Activated CD4-positive, CD25-positive, alpha-beta regulatory T cell (primary cell): ENCODE measurements around the gene FCN1.
"Not testable (repeated sequence)": the region's sequence is repeated elsewhere in the genome, so short reads cannot be mapped to it uniquely, and the experiment has no call there.

ENCODE experiments used
- DNase-seq, 4 experiments: peaks; one replicate each; lab custom pipeline; 2025; lab: John Stamatoyannopoulos, UW

The FCN1 gene

DNA sequence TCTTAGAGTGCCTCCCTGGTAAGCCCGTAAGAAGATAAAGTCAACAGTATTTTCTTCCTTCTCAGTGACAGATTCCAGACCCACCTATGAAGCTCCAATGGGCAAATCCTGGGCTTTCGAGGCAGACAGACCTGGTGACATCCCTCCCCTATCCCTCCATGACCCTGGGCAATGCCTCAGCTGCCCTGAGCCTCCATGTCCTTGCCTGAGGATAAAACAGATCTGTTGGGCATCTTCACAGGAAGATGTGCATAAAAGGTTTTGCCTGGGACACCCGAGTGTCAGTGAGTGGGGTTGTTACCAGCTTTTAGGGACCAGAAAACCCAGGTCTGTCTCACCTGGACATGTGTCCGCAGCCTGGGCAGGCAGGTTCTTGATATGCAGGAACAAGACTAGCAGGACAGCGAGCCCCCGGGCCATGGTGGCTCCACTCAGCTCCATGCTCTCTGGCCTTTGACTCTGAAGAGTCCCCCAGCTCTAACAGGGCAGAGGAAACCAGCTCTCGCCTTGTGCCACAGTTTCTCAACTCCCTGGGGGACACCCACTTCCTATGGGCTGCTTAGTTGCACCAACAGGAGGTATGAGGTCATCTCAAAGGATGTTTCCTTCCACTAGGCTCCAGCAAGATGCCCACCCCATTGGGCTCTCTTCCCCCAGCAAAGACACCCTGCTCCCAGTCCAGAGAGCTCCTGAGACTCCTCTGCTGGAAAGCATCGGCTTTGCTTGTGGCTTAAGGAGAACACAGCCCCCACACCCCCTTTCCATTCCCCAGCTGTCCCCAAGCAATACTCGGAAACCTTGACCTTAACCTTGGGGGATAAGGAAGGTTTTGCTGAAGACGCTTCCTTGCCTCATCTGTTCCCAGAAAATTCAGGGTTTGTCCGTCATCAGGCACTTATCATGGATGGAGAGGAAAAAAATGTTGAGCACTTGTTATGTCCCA is at the start of gene FCN1:
Gene FCN1, minus strand, starts transcription at position 482 of the 943 bp plus-strand sequence. Its CDS starts 41 bp downstream, at position 441.
- no peak for DNase-seq

DNA sequence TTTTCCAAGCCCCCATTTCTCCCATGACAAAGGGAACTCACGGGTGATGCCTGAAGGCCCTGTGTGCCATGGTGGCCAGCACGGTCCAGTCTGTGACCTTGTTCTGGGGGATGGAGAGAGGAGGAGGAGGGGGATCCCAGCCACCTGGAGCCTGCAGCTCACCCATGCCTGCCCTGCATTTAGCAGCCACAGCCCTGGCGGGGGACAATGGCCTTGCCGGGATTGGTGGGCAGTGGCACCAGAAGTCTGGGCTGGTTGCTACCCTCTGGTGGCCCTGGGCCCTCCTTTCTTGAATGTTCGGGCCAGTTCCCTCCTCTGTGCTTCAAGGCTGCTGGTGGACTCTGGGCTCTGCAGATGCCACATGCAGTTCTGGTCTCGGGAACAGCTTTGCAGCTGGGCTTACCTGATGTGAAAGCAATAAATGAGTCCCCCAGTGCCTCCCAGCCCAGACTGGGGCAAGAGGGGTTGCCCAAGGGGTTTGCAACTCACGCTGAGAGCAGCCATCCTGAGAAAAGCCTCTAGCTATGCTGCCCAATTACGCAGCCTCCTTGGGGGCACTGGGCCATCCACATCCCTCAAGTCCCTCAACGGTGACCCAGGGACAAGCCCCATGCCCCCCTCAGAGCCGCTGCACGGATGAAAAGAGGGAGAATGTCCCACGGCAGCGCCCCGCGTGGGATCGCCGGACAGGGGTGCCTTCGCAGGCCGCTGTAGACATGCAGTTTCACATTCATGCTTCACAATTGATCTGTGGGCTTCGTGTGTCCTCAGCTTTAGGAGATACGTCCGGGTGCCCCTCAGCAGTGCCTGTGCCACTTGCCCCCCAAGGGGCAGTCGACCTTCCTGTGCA is 49.2 kb upstream of the FCN1 start:
- no peak for DNase-seq

DNA sequence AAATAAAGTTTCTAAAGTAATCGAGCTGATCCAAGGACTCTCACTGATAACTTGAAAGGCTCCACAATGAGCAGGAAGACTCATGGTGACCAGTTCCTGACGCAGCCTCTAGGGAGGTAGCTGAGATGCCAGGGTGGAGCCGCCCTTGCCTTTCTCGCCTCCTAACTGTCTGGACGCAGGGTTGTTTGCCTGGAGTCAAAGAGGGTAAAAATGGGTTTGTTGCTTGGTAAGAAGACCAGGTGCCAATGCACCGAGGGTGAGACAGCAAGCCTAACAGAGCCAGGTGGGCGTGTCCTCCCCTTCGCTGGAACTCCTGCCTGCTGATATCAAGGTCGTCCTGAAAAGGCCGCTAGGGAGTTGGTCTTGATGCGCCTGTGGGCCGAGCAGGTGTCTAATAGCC is 48.6 kb upstream of the FCN1 start:
- no peak for DNase-seq

DNA sequence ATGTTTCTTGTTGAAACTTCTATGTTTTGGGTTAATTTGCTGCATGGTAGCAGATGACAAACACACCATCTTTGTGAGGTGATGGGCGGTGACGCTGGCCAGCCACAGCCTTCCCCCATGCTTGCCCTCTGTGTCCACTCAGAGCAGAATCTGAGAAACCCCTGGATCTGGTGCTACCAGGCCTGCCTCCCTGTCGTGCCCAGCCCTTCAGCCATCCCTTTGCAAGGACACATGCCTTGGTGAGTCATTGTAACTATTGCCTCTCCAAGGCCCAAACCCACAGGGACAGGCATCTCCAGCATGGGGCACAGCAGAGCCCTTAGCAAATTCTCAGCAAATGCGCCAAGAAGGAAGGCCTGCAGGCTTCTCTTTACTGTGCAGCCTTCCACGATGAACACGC is 48.1 kb upstream of the FCN1 start:
- DNase-seq: no peak

DNA sequence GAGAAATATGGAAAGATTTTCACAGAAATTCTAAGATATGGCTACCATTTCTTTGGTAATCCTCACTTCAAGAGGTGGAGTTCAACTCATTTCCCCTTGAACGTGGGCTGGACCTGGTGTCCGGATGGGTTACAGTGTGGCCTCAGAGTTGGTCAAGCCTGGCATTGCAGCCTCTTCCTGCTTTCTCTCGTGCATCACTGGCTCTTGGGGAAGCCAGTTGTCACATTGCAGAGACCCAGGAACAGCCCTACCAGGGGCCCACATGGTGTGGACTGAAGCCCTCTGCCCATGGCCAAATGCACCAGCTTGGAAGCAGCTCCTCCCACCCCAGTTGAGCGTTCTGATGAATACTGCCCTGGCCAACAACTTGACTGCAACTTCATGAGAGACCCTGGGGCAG is 47.7 kb upstream of the FCN1 start:
- no peak for DNase-seq

DNA sequence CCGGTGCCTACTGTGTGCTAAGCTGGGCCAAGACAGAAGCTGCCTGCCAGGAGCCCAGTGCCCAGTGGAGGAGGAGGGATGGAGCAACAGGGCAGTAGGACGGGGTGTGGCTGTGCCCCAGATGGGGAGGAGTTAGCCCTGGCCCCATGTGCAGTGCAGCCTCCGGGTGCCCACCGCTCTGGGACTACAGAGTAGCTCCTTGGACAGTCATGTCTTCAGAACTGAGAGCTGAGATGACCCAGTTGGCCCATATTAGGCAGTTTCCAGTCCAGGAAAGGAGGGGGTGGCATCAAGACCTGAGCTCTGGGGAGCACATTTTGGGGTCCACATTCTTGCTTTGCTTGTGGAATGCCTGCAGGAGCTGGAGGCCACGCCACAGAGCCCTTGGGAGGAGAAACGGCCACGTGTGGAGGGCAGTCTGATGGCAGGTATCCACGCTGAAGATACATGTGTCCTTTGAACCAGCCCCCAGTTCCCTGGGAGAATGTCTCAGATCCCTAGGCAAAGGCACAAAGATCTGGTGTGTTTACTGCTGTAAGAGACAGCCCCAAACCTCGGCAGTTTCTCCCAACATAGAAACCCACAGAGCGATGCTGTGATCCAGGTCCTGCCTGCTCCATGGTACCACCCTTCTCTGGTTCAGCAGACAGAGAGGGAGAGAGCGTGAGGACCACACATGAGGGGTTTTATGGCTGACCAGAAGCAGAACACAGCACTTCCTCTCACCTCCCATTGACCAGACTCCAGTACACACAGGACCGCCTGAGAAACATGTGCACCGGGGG is 46.8 kb upstream of the FCN1 start:
- DNase-seq: no peak

DNA sequence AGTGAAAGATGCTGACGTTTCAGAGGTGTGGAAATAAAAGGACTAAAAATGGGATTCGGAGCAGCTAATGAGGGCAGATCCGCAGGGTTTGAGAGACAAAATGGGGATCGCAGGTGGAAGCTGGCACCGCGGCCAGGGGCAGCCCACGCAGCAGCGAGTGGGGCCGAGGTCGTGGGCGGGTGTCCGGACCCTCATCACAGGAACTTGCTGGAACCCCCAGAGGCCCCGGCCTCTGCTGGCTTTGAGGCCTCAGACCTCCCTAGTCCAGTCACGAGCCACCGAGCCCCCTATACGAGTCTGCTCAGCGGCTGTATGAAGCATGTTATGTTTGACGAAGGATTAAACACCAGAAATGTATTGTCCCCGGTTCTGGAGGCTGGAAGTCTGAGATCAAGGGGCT is 45.8 kb upstream of the FCN1 start:
- DNase-seq: no peak

DNA sequence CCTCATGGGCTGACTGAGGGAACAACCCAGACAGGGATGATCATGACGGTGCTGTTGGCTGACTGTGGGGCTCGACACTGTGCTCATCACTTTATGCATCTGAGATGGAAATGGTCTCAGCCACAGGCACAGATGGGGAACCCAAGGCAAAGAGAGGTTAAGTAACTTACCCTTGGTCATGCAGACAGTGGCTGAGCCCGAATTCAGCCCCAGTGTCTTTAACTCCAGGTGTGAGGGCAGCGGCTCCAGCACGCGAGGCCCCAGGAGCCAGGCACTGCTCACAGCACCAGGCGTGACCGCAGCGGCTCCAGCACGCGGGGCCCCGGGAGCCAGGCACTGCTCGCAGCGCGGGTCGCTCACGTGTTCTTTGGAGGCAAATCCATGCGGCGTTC is 45.3 kb upstream of the FCN1 start:
- DNase-seq: no peak

DNA sequence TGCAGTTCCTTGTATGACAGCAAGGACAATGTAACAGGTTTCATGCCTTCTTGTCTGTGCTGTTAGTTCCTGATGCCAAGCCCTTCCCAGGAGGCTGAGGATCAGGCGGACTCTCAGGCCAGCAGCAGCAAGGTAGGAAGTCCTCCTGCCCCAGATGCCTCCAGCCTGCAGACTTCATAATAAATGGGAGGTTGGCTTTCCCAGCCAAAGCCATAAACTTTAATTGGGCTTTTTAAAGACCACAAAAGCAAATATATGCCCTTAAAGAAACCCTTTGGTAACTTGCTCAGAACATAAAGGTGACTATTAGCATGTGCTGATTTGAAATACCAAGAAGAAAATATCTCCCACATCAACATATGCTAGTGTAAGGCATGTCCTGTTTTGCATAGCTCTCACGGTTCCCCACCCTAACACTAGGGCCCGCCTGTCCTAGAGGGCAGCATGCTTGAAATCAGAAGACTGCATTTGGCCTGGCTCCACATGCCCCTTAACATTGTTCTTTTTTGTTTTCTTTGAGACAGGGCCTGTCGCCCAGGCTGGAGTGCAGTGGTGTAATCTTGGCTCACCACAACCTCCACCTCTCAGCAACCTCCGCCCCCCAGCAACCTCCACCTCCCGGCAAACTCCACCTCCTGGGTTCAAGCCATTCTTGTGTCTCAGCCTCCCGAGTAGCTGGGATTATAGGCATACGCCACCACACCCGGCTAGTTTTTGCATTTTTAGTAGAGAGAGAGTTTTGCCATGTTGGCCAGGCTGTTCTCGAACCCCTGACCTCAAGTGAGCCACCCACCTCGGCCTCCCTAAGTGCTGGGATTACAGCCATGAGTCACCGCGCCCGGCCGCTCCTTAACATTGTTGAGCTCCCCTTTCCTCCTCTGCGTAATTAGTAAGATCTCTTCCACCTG is 44.6 kb upstream of the FCN1 start:
- no peak for DNase-seq

DNA sequence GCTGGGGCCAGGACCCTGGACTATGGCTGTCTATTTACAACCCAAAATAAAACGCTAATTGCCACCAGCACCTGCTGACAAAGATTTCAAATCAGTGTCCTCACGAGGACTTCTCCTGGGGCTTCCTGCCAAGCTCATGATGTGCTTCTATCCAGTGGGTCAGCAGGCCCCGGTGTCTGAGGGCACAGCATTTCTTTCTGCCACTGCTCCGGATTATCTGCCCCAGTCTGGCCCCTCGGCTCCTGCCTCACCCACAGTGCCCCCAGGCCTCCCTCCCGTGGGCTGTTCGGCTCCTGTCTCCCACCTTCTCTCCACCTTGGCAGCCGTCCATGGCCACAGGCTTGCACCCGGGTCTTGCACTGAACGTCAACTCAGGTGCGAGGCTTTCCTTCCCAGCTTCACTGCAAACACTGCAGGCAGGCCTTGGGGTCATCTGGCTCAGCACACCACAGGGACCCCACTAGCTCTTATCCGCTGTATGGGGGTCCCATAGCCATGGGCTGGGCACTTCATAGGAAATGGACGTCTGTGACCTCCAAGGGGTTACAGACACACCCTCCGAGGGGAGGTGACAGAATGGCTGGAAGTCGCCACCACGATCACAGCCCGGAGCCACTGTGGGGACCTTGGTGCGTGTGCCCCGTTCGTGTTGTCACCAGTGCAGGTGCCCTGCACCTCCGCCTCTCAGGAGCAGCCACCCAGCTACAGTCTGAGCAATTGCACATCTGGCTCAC is 43.8 kb upstream of the FCN1 start:
- no peak for DNase-seq

DNA sequence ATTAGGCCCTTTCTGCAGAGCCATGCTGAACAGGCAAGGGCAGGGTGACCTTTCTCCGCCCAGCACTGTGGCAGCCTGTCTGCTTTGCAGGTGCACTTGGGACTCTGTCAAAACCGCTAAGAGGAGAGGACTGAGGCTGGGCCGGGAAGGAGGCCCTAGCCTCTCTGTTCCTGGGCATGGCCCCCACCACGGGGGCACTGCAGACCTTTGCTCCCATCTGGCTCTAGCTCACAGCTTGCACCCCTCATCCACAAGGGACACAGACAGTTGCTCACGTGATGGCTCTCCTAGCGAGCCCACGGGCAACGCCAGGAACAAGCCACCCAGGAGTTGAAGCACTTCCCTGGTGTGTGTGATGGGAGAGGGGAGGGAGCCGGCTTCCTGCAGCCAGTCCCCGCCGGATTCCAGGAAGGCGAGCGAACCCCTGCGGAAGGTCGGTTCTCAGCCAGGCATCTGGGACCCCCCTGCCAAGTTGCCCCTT is 43.0 kb upstream of the FCN1 start:
- DNase-seq: no peak

DNA sequence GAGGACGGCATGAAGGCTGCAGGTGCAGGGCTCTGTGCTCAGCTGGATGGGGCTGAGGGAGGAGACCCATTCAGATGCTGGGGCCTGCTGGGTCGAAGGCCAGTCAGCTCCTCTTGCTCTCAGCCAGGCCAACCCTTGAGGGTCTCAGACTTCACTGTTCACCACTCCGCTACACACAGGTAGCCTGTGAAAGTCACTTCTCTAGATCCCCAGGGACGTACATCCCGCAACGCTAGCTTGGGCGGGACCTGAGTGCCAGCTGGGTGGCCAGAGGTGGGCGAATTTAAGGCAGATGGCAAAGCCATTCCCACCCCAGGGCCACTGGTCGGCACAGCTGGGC is 42.2 kb upstream of the FCN1 start:
- no peak for DNase-seq

DNA sequence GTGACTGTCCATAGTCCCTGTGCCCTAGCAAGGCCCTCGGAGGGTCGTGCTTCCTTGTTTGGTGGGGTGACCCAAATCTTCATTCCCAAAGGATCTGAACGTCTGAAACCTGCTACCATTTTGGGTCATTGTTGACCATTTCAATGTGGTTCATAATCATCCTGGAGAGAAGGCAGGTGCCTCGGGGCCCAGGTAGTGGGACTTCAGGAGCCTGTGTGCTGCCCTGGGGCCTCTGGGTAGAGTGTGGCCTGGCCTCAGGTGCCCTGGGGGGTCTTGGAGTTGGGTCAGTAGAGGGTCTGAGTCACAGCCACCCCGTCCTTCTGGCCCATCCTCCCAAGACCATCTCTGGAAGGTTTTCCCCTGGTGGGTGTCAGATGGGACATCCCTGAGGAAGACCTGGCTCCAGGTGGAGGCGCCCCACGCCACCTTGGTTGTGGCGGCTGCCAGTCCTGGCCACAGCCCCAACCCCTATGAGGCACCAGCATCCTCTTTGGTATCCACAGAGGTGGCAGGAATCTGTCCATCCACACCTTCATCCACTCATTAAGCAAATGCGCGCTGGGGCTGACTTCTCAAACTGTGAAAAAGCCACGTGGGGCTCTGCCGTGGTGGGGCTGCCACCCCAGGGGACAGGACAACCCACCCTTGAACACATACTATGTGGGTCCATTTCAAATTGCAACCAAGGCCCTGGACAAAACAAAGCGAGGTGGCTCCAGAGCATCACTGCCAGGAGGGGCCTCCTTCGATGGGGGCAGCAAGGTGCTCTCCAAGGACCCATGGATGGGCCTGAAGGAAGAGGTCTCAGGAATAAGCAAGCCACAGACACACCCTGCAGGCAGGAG is 41.6 kb upstream of the FCN1 start:
- no peak for DNase-seq

DNA sequence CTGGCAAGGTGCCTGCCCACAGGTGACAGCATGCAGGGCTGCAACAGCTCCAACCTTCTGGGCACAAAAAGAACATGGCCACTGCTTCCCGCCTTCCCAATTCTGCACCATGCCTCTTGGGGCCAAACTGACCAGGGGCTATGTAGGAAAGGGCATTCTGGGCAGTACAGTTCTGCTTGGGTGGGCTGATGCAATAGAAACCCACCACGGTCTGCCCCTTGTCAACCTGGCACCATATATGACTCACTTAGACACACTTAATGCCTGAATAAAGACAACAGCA is 40.2 kb upstream of the FCN1 start:
- DNase-seq: no peak

DNA sequence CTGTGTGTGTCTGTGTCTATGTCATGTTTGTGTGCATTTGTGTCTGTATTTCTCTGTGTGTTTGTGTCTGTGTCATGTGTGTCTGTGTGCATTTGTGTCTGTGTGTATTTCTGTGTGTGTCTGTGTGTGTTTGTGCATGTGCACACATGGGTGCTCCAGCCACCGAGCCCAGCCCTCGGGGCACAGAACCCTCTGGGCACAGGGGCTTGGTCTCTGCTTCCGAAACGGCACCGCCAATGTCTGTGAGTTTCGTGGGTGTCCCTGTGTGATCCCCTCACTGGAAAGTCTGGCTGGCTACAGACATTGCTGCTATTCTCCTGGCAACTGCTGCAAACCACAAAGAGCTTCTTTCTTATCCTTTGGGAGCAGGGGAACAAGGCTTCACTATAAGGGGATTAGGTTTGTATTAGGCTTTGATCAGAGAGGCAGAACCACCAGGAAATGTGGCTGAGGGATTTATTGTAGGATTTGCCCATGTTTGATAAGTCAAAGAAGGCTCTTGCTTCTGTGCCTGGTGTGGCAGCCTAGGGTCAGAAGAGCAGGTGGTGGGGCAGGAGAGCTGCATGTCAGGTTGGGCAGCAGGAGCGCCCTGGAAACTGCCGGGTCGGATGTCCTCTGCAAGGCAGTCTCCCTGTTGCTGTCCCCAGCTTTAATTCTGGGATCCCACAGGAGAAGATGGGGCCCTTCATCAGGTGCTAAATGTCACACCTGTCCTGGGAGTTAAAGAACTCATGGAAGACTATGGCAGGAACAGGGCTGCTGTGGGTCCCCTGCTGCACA is 39.6 kb upstream of the FCN1 start:
- no peak for DNase-seq

DNA sequence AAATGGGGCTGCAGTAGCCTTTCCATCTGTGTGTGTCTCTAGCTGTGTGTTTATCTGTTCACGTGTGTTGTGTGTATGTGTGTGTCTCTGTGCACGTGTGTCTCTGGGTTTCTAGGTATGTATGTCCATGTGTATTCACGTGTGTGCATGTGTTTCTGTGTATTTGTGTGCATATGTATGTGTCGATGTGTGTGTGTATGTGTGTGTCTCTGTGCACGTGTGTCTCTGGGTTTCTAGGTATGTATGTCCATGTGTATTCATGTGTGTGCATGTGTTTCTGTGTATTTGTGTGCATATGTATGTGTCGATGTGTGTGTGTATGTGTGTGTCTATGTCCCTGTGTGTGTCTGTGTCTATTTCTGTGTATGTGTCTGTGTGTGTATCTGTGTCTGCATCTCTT is 38.7 kb upstream of the FCN1 start:
- not testable (repeated sequence) for DNase-seq

DNA sequence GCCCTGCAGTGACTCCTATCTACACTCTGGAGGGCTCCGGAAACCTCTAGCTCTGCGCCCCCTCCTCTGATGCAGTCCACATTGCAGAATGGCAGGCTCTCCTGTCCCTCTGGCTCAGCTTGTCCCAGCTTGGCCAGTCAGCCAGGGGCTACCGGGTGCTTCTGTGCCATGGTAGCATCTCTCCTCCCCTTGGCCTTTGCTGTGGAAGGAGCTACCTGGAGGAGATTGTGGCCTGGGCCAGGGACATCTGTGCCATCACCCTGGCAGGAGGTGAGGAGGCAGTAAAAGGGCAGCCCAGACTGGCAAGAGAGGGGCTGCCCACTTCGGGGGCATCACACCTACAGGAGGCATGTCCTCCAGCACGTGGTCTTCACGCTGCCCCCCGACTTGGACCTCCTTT is 38.1 kb upstream of the FCN1 start:
- DNase-seq: no peak

DNA sequence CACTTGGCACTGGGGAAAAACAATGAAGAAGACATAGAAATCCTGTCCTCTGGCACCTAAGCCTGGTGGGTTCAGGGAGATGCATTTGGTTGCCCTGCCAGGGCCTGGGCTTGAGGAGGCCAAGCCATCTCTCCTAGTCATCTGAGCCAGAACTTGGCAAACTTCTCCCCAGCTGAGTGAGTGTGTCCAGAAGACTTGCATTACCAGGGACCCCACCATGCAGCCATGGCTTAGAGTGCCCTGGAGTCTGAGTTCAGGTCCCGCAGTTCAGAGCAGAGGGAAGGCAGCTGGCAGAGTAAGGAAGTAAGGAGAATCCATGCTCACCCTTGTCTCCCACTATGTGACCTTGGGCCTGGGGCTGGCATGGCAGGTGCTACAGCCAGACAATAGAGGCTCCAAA is 37.4 kb upstream of the FCN1 start:
- DNase-seq: no peak

DNA sequence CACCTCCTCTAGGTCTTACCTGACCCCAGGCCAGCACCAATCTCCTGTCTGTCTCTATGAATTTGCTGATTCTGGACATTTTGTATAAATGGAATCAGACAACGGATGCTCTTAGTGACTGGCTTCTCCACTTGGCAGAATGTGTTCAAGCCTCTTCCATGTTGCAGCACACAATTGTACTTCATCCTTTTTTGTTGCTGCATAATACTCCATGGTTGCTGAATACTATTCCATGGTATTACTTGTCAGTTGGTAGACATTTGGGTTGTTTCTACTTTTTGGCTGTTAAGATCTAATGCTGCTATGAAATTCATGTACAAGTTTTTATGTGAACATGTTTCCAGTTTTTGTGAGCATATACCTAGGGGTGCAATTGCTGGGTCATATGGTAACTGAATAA is 34.3 kb upstream of the FCN1 start:
- DNase-seq: no peak
